HepG2 (cell line): Measurements from ENCODE around the gene KIF5B. TPM values are rescaled to one million over a fixed set of nuclear protein-coding genes. Genes with fewer than 3 reads are reported as not detected.
A peak's percentile ranks its signal among the peaks of the same experiment; 100 is the strongest.

ENCODE experiments used
- AKAP8 ChIP-seq: sonication (generic); formaldehyde crosslinking; IDR thresholded peaks from 2 replicates; pipeline ENCODE4 v1.5.1; 2020; ENCODE audit warnings: mild to moderate bottlenecking, missing genetic modification reagents
- CC2D1A ChIP-seq: sonication (generic); formaldehyde crosslinking; IDR thresholded peaks from 2 replicates; pipeline ENCODE4 v1.8.1; 2023; ENCODE audit warnings: mild to moderate bottlenecking, missing genetic modification reagents
- FOXP1 ChIP-seq, 2 experiments: fragments of 450-650 bp in 1 of 2; IDR thresholded peaks; 2 replicates each; pipeline ENCODE4 v1.6.1; 2017 to 2018; ENCODE audit warnings: antibody characterized with exemption in 1 of 2
- GFI1 ChIP-seq: sonication (generic); formaldehyde crosslinking; IDR thresholded peaks from 2 replicates; pipeline ENCODE4 v1.5.0; 2020; ENCODE audit warnings: missing genetic modification reagents, mild to moderate bottlenecking, borderline replicate concordance
- HOXA3 ChIP-seq: sonication (generic); formaldehyde crosslinking; IDR thresholded peaks from 2 replicates; pipeline ENCODE4 v1.5.0; 2020; ENCODE audit warnings: missing genetic modification reagents
- KDM1A ChIP-seq: IDR thresholded peaks from 2 replicates; pipeline ENCODE4 v1.6.1; 2016; ENCODE audit warnings: missing compliant biosample characterization
- KDM6A ChIP-seq: IDR thresholded peaks from 2 replicates; pipeline ENCODE4 v1.6.1; 2016; ENCODE audit warnings: low read depth
- MED13 ChIP-seq: sonication (generic); formaldehyde crosslinking; IDR thresholded peaks from 2 replicates; pipeline ENCODE4 v1.5.0; 2020; ENCODE audit warnings: missing genetic modification reagents
- MEIS1 ChIP-seq: sonication (generic); formaldehyde crosslinking; IDR thresholded peaks from 2 replicates; pipeline ENCODE4 v1.9.0; 2021; ENCODE audit warnings: mild to moderate bottlenecking, missing genetic modification reagents, moderate library complexity, borderline replicate concordance
- MTA1 ChIP-seq: sonication (generic); formaldehyde crosslinking; IDR thresholded peaks from 2 replicates; pipeline ENCODE4 v1.4.0; 2020; ENCODE audit warnings: missing genetic modification reagents, mild to moderate bottlenecking, borderline replicate concordance
- REPIN1 ChIP-seq: sonication (generic); formaldehyde crosslinking; IDR thresholded peaks from 2 replicates; pipeline ENCODE4 v1.8.0; 2022; ENCODE audit warnings: missing genetic modification reagents, low read depth, mild to moderate bottlenecking, borderline replicate concordance
- SMAD1 ChIP-seq: sonication (generic); formaldehyde crosslinking; IDR thresholded peaks from 2 replicates; pipeline ENCODE4 v1.4.0; 2020; ENCODE audit warnings: missing genetic modification reagents, low read depth, mild to moderate bottlenecking, borderline replicate concordance
- STAT5B ChIP-seq: sonication (generic); formaldehyde crosslinking; IDR thresholded peaks from 2 replicates; pipeline ENCODE4 v1.4.0; 2020; ENCODE audit warnings: missing genetic modification reagents
- TCF12 ChIP-seq, 2 experiments: fragments of 450-650 bp in 1 of 2; sonication (generic) in 1 of 2; formaldehyde crosslinking in 1 of 2; IDR thresholded peaks; 2 replicates each; pipeline versions ENCODE4 v1.6.1 to v1.8.0; 2017 to 2022; ENCODE audit warnings: antibody characterized with exemption in 1 of 2, mild to moderate bottlenecking in 1 of 2, missing genetic modification reagents in 1 of 2, moderate library complexity in 1 of 2
- TOPORS ChIP-seq: sonication (generic); formaldehyde crosslinking; IDR thresholded peaks from 2 replicates; pipeline ENCODE4 v1.8.0; 2023; ENCODE audit warnings: mild to moderate bottlenecking, missing genetic modification reagents
- ZMYM4 ChIP-seq: sonication (generic); formaldehyde crosslinking; IDR thresholded peaks from 2 replicates; pipeline ENCODE4 v1.8.1; 2023; ENCODE audit warnings: mild to moderate bottlenecking, missing genetic modification reagents
- ZNF180 ChIP-seq: sonication (generic); formaldehyde crosslinking; IDR thresholded peaks from 2 replicates; pipeline ENCODE4 v1.4.0; 2020; ENCODE audit warnings: low read depth, missing genetic modification reagents, borderline replicate concordance
- ZNF44 ChIP-seq: sonication (generic); formaldehyde crosslinking; IDR thresholded peaks from 2 replicates; pipeline ENCODE4 v1.5.1; 2020; ENCODE audit warnings: mild to moderate bottlenecking, missing genetic modification reagents
- polyA plus RNA-seq, 8 experiments: library from polyadenylated mRNA; depleted of rRNA in 3 of 8; stranded (reverse) in 7 of 8; unstranded in 1 of 8; fragments of >200 nt; fragmentation: Illumina TruSeq in 4 of 8; extraction: Trizol in 4 of 8; gene quantifications; 2 replicates each; pipeline versions ENCODE4 v1.2.1 to v1.2.3, GENCODE V29; 2011 to 2016; ENCODE audit warnings: low read depth in 4 of 8, missing spikeins in 1 of 8, mixed read lengths in 1 of 8; ENCODE audit not compliant: insufficient read depth in 1 of 8
- total RNA-seq, 5 experiments: library from RNA; depleted of rRNA; stranded (reverse); fragments of >200 nt; fragmentation: Illumina TruSeq; extraction: Trizol; gene quantifications; 2 replicates each; pipeline ENCODE4 v1.2.3, GENCODE V29; 2016; ENCODE audit warnings: low read depth in 1 of 5
- TF ChIP-seq, protein P1 (sequence below): sonication (generic); formaldehyde crosslinking; IDR thresholded peaks from 2 replicates; pipeline ENCODE4 v1.4.0; 2020; ENCODE audit warnings: missing genetic modification reagents, borderline replicate concordance
- TF ChIP-seq, protein P2 (sequence below): sonication (generic); formaldehyde crosslinking; IDR thresholded peaks from 2 replicates; pipeline ENCODE4 v1.4.0; 2020; ENCODE audit warnings: mild to moderate bottlenecking, missing genetic modification reagents, borderline replicate concordance
- TF ChIP-seq, protein P3 (sequence below): sonication (generic); formaldehyde crosslinking; IDR thresholded peaks from 2 replicates; pipeline ENCODE4 v1.4.0; 2020; ENCODE audit warnings: missing genetic modification reagents
- TF ChIP-seq, protein P4 (sequence below): IDR thresholded peaks from 2 replicates; pipeline ENCODE4 v1.6.1; 2018; ENCODE audit warnings: missing genetic modification reagents

Gene KIF5B
- total and polyA plus RNA-seq, 2 of the 13 experiments (the other 11 are each of a cell fraction or from before 2014, with no cell fraction given), result 34.3 to 133 TPM

DNA sequence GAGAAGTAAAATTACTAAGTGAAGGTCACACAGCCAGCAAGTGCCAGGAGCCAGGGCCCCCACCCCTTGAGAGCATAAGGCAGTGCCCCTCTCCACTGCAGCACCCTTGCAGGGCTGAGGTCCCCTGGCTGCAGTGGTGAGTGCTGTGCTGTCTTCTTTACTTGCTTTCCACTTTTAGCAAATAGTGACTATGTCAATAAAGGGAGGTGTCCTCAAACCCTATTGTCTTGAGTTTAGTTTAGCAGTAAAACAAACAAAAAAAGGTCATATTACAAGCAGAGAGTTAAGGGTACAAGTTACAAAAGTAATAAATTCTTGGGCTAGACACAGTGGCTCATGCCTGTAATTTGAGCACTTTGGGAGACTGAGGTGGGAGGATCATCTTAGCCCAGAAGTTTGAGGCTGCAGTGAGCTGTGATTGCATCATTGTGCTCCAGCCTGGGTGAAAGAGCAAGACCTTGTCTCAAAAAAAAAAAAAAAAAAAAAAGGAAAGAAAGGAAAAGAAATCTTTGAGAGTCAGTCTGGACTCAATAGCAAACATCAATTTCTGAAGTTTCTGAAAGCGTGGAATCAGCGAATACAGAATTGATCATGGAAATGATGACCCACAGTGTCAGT lies 39.0 kb upstream of the KIF5B start (continued):
- TF ChIP-seq, protein P1, sequence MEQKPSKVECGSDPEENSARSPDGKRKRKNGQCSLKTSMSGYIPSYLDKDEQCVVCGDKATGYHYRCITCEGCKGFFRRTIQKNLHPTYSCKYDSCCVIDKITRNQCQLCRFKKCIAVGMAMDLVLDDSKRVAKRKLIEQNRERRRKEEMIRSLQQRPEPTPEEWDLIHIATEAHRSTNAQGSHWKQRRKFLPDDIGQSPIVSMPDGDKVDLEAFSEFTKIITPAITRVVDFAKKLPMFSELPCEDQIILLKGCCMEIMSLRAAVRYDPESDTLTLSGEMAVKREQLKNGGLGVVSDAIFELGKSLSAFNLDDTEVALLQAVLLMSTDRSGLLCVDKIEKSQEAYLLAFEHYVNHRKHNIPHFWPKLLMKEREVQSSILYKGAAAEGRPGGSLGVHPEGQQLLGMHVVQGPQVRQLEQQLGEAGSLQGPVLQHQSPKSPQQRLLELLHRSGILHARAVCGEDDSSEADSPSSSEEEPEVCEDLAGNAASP, result peak; percentile 53; the same call in 1 of the 2 replicates
- TF ChIP-seq TOPORS (no peak), ZNF44 (no peak), GFI1 (CRISPR knock-in tag) (peak; percentile 82), KDM1A (CRISPR knock-in tag) (peak; percentile 11; the same call in 1 of the 2 replicates), REPIN1 (CRISPR knock-in tag) (peak; percentile 45; the same call in 1 of the 2 replicates), FOXP1 (IDR thresholded peaks at IDR 0.05) (no peak), FOXP1 (CRISPR knock-in tag; IDR thresholded peaks at IDR 0.05) (peak; percentile 86), MEIS1 (CRISPR knock-in tag) (no peak), MTA1 (CRISPR knock-in tag) (peak; percentile 57), HOXA3 (CRISPR knock-in tag) (peak; percentile 51), STAT5B (CRISPR knock-in tag) (no peak), ZNF180 (no peak), ZMYM4 (CRISPR knock-in tag) (peak; percentile 83), CC2D1A (CRISPR knock-in tag) (no peak), KDM6A (CRISPR knock-in tag) (0 out of 2 replicates have a peak, but pooled peaks have one; percentile 11), TCF12 (IDR thresholded peaks at IDR 0.05) (no peak), TCF12 (CRISPR knock-in tag; IDR thresholded peaks at IDR 0.05) (no peak), AKAP8 (CRISPR knock-in tag) (no peak), MED13 (CRISPR knock-in tag) (no peak), SMAD1 (no peak)
- TF ChIP-seq, protein P2, sequence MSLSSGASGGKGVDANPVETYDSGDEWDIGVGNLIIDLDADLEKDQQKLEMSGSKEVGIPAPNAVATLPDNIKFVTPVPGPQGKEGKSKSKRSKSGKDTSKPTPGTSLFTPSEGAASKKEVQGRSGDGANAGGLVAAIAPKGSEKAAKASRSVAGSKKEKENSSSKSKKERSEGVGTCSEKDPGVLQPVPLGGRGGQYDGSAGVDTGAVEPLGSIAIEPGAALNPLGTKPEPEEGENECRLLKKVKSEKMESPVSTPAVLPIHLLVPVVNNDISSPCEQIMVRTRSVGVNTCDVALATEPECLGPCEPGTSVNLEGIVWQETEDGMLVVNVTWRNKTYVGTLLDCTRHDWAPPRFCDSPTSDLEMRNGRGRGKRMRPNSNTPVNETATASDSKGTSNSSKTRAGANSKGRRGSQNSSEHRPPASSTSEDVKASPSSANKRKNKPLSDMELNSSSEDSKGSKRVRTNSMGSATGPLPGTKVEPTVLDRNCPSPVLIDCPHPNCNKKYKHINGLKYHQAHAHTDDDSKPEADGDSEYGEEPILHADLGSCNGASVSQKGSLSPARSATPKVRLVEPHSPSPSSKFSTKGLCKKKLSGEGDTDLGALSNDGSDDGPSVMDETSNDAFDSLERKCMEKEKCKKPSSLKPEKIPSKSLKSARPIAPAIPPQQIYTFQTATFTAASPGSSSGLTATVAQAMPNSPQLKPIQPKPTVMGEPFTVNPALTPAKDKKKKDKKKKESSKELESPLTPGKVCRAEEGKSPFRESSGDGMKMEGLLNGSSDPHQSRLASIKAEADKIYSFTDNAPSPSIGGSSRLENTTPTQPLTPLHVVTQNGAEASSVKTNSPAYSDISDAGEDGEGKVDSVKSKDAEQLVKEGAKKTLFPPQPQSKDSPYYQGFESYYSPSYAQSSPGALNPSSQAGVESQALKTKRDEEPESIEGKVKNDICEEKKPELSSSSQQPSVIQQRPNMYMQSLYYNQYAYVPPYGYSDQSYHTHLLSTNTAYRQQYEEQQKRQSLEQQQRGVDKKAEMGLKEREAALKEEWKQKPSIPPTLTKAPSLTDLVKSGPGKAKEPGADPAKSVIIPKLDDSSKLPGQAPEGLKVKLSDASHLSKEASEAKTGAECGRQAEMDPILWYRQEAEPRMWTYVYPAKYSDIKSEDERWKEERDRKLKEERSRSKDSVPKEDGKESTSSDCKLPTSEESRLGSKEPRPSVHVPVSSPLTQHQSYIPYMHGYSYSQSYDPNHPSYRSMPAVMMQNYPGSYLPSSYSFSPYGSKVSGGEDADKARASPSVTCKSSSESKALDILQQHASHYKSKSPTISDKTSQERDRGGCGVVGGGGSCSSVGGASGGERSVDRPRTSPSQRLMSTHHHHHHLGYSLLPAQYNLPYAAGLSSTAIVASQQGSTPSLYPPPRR (CRISPR knock-in tag), result peak; percentile 74; the same call in 1 of the 2 replicates
- TF ChIP-seq, protein P3, sequence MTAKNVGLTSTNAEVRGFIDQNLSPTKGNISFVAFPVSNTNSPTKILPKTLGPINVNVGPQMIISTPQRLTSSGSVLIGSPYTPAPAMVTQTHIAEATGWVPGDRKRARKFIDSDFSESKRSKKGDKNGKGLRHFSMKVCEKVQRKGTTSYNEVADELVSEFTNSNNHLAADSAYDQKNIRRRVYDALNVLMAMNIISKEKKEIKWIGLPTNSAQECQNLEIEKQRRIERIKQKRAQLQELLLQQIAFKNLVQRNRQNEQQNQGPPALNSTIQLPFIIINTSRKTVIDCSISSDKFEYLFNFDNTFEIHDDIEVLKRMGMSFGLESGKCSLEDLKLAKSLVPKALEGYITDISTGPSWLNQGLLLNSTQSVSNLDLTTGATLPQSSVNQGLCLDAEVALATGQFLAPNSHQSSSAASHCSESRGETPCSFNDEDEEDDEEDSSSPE (CRISPR knock-in tag), result peak; percentile 14; the same call in 1 of the 2 replicates
- TF ChIP-seq, protein P4, sequence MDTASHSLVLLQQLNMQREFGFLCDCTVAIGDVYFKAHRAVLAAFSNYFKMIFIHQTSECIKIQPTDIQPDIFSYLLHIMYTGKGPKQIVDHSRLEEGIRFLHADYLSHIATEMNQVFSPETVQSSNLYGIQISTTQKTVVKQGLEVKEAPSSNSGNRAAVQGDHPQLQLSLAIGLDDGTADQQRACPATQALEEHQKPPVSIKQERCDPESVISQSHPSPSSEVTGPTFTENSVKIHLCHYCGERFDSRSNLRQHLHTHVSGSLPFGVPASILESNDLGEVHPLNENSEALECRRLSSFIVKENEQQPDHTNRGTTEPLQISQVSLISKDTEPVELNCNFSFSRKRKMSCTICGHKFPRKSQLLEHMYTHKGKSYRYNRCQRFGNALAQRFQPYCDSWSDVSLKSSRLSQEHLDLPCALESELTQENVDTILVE, result peak; percentile 35; the same call in 1 of the 2 replicates
